ENCODE measurements around the gene ZNF546.
A peak's percentile ranks its signal among the peaks of the same experiment; 100 is the strongest.

ZNF546 gene

DNA sequence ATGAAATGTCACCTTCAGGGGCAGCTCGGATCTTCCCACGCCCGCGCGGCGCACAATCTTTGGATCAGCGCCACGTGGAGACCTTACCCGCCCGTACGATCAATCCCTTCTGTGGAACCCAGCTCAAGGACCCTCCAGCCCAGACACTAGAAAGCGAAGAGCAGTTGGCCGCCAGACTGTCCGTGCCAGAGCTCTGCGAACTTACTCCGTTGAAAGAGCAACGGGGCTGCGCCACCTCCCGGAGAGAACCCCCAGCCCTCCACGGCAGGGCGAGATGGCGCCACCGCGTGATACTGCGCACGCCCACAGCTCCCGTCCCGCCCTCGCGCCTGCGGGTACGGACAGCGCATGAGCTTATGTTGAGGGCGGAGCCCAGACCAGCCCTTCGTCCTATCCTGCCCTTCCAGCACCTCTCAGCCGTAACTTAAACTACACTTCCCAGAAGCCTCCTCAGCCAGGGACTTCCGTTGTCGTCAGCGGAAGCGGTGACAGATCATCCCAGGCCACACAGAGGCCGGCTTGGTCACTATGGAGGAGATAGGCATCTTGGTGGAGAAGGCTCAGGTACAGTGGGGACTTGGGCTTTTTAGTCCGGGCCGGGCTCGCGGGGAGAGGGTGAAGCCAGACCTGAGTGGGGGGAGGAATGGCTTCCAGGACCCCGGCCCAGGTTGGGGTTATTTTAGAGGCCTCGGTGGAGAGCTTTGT is 26.0 kb upstream of the ZNF546 start, which contains the start of gene PSMC4:
Gene PSMC4, plus strand, starts transcription at position 491 of the 705 bp plus-strand sequence. Its CDS starts 38 bp downstream, at position 529.
- peak; percentile 98 for DNase-seq (ENCODE audit: low spot score)
- TF ChIP-seq, protein P1, sequence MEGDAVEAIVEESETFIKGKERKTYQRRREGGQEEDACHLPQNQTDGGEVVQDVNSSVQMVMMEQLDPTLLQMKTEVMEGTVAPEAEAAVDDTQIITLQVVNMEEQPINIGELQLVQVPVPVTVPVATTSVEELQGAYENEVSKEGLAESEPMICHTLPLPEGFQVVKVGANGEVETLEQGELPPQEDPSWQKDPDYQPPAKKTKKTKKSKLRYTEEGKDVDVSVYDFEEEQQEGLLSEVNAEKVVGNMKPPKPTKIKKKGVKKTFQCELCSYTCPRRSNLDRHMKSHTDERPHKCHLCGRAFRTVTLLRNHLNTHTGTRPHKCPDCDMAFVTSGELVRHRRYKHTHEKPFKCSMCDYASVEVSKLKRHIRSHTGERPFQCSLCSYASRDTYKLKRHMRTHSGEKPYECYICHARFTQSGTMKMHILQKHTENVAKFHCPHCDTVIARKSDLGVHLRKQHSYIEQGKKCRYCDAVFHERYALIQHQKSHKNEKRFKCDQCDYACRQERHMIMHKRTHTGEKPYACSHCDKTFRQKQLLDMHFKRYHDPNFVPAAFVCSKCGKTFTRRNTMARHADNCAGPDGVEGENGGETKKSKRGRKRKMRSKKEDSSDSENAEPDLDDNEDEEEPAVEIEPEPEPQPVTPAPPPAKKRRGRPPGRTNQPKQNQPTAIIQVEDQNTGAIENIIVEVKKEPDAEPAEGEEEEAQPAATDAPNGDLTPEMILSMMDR (IDR thresholded peaks at IDR 0.05), result peak; percentile 59
- H3K4me3 ChIP-seq, result peak within 1 kb of the TSS; percentile 96
- peak within 1 kb of the TSS; percentile 88 to 90 for H3K27ac ChIP-seq

DNA sequence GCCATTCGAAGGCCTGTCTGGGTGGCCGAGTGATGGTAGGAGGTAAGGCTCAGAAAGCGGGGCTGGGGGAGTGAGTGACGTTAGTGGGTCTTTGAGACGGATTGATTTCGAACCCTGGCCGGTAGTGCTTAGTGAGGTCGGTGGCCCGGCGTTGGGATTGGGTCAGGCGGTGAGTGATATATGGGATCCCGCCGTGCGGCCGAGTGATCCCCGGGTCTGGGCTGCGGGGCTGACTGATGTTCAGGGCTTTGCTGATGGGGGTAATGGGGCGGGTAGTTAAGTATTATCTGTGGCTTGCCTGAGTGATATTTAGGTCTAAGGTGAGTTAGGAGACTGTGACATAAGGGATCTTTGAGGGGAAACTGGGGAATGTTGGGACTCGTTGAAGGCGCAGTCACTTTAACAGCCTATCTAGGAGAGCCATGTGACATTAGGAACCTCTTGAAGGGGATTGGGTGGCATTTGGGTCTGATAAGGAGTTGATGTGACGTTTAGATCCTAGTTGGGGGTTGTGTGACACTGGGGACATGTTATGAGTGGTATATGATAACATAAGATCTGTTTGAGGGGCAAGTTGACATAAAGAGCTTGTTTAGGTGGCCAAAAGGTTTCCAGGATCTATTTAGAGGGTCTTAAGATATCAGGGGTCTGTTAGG is 25.4 kb upstream of the ZNF546 start:
- TF ChIP-seq, protein P1 (IDR thresholded peaks at IDR 0.05), result no peak

DNA sequence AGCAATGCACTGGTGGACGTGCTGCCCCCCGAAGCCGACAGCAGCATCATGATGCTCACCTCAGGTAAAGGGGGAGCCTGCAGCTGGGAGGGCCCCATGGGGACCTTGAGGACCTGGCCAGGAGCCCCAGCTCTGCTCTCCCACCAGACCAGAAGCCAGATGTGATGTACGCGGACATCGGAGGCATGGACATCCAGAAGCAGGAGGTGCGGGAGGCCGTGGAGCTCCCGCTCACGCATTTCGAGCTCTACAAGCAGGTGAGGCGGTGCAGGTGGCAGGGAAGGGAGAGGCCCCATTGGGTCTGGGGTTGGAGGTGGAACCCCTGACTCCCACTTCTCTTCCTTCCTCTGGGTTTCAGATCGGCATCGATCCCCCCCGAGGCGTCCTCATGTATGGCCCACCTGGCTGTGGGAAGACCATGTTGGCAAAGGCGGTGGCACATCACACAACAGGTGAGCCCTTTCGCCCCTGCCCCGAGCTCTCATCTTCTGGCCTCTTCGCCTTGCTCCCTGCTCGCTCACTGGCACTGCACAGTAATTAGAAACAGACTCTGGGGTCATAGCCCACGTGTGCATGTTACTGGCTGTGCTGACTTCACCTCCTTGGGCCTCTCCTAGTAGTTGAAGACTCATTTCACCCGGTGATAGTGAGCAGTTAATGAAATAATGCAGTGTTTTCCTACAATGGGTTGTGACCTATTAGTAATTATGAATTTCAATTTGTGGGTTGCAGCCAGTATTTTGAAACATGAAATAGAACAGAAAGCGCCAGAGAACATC is 22.3 kb upstream of the ZNF546 start:
- no peak overlapping the region for H3K4me3 ChIP-seq
- TF ChIP-seq, protein P1 (IDR thresholded peaks at IDR 0.05), result no peak
- no peak for DNase-seq (ENCODE audit: low spot score)
- no peak overlapping the region for H3K27ac ChIP-seq

More for the DNA sequence above, 25.4 kb upstream of the ZNF546 start:
- peak overlapping the region; percentile 88 to 90 for H3K27ac ChIP-seq
- H3K4me3 ChIP-seq, result peak overlapping the region; percentile 96
- no peak for DNase-seq (ENCODE audit: low spot score)

DNA sequence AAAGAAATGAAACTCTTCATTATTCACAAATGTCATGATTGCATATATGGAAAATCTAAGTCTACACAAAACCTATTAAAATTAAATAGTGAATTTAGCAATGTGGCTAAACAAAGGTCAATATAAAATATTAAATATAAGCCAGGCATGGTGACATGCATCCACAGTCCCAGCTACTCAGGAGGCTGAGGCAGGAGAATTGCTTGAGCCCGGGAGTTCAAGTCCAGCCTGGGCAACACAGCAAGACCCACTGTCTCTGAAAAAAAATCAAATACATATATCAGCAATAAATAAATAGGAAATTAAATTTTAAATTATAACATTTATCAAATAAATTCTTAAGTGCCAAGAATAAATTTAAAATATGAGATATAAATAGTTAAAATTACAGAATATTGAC is 14.0 kb upstream of the ZNF546 start:
- no peak for DNase-seq (ENCODE audit: low spot score)
- TF ChIP-seq, protein P1 (IDR thresholded peaks at IDR 0.05), result no peak
- Histone ChIP-seq H3K4me3 (no peak overlapping the region), H3K27ac (no peak overlapping the region)

DNA sequence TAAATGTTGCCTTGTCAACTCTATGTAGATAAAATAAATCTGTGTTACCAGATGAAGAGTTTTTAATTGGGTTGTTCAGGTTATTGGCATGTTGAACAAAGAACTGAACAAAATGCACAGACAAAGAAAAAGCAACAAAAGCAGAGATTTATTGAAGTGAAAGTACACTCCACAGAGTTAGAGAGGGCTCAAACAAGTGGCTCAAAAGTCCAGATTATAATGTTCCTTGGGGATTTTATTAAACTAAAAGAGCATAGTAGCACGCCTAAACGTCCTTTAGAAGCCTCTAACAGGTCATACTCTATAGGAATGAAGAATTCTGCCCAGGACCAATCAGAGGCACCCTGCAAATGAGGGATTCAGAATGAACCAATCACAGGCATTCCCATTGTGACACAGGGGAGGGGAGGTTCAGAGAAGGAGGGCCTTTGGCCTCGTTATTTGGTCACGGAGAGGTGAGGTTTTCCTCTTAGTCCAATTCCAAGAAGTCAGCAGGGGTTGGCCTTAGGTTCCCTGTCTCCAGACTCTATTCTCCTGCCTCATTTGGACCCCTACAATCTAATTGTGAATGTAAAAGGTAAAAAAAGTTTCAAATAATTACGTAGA is 13.1 kb upstream of the ZNF546 start:
- TF ChIP-seq, protein P1 (IDR thresholded peaks at IDR 0.05), result no peak
- no peak for DNase-seq (ENCODE audit: low spot score)
- no peak overlapping the region for H3K27ac ChIP-seq

DNA sequence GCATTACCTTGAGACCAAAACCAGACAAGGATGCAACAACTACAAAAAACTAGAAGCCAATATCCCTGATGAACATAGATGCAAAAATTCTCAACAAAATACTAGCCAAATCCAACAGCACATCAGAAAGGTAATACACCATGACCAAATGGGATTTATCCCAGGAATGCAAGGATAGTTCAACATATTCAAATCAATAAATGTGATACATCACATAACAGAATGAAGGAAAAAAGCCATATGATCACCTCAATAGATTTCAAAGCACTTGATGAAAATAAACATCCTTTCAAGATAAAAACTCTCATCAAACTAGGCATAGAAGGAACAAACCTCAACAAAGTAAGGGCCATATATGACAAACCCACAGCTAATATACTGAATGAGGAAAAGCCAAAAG is 10.2 kb upstream of the ZNF546 start:
- no peak for DNase-seq (ENCODE audit: low spot score)
- TF ChIP-seq, protein P1 (IDR thresholded peaks at IDR 0.05), result no peak
- Histone ChIP-seq H3K4me3 (no peak overlapping the region), H3K27ac (no peak overlapping the region)

More for the DNA sequence above, 13.1 kb upstream of the ZNF546 start:
- H3K4me3 ChIP-seq, result no peak overlapping the region
